Measurements from ENCODE around the gene BHLHE23. TPM values are rescaled to one million over a fixed set of nuclear protein-coding genes. Genes with fewer than 3 reads are reported as not detected.
A peak's percentile ranks its signal among the peaks of the same experiment; 100 is the strongest.

BHLHE23 gene
- total RNA-seq, 1 donor from 2014 or later: not detected

DNA sequence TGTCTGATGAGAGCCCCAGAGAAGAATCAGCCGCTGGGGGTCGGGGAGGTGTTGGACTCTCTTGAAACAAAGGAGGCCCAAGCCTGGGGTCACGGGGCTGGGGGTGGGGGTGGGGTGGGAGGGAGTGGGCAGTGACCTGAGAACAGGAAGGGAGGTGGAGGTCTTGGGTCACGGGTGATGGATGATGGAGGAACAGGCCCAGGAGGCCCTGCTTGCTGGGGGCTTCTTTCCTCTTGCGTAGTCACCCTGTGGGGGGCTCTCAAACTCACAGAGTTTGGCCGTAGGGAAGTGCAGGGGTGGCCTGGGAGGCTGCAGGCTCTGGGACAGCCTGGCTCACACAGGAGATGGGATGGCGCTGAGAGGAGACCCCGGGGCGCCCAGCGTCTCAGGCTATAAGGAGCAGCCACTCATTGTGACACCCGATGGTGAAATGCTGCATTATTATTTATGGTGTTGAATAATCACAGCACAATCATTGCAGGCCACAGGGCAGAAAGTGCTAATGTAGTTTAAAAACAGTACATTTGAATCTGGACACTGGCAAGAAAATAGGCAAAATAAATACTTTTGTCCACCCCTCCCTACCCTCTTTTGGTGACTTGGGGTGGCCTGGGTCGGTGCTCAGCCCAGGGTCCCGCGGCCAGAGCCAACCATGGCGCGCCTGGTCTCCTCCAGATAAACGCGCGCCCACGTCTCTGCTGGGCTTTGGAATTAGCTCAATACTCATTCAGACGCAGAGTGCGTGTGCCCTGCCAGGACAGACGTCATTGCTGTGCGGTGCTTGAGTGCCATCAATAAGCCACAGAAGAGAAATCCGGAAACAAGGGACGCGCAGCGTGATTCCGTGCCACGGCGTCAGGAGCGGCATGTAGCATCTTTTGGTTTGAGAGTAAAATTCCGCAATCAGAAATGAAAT, 27.3 kb upstream of the BHLHE23 start:
- no peak for TF ChIP-seq CTCF (IDR thresholded peaks at IDR 0.05)
- Mint-ChIP-seq H3K27ac (ENCODE audit: unreplicated experiment) (no peak overlapping the region), H3K4me3 (ENCODE audit: unreplicated experiment) (no peak overlapping the region), H3K36me3 (ENCODE audit: low read depth) (no peaks in the 10 kb centered on the region), H3K4me1 (ENCODE audit: low read depth) (no peaks in the 10 kb centered on the region), H3K27me3 (ENCODE audit: low read depth) (peaks cover 48% of the 10 kb centered on the region), H3K9me3 (ENCODE audit: low read depth) (no peaks in the 10 kb centered on the region)
- no peak for DNase-seq (ENCODE audit: low spot score)

DNA sequence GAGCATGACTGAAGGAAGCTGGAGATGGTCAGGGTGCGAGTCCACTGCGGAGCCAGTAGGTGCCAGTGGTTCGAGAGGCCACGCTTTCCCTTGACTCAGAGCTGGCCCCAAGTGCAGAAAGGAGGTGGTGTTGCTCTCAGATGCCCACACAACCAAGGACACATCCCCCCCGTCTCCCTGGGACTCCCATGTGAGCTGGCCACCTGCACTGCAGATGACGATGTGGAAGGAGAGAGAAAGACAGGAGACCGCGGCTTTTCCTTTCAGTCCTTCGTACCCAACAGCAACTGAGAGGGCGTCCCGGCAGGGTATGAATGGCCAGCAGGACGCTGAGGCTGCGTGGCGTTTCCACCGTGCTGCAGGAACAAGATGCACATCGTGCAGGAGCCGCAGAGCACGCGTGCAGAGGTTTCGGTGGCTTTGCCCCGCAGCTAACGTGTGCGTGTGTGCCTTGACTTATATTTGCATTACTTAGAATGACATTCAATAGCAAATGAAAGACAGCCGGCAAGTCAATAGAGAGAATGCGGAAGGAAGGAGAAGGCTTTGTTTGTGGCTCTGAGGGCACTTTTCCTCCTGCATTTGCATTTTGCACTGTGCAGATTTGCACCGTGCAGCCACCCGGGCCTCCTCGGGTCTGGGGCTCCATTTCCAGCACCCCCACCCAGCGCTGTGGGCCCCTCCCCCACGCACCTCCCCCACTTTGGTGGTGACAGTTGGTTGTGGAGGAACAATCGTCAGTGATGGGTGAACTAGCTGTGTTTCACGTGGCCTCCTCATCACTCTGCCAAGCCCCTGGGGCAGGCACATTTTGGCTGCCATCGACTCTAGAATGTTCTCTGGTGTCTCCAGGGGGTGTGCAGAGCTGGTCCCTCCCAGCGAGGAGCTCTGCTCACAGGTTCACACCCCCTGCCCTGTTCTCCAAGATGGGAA, 26.4 kb upstream of the BHLHE23 start:
- Mint-ChIP-seq H3K4me1 (ENCODE audit: low read depth) (no peaks in the 10 kb centered on the region), H3K4me3 (ENCODE audit: unreplicated experiment) (no peak overlapping the region), H3K27ac (ENCODE audit: unreplicated experiment) (no peak overlapping the region), H3K36me3 (ENCODE audit: low read depth) (no peaks in the 10 kb centered on the region), H3K27me3 (ENCODE audit: low read depth) (peaks cover 47% of the 10 kb centered on the region), H3K9me3 (ENCODE audit: low read depth) (no peaks in the 10 kb centered on the region)
- no peak for TF ChIP-seq CTCF (IDR thresholded peaks at IDR 0.05)
- peak; percentile 68 for DNase-seq (ENCODE audit: low spot score)

DNA sequence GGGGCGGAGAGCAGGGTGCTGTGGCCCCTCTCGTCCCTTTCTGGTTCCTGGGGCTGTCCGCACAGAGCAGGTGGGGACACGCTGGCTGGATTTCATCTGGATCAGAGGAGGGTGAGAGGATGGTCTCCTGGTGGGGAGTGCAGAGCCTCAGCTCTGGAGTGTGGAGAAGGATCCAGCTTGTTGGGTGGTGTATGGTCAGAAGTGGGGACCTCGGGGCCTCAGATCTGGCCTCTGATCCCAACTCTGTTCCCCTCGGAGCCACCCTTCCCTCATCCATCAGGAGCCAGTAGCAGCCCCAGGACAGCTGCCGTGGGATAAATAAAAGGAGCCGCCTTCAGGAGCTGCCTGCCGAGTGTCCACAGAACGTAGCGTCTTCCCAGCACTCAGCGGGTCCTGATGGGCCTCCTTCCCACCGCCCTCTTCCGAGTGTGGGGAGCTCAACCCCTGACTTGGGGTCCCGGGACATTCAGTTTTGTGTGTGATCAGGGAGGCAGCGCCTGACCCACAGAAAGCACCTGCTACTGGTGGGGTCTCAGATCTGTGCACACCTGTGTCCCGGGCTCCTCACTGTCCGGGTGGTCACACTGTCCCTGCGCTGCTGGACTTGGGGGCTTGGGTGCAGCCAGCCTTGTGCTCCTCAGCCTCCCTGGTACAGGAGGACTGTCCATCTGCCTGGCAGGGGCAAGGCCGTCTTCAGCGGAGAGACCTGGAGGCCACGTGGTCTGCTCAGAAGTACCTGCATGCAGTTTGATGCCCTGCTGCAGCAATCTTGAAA, 25.4 kb upstream of the BHLHE23 start:
- no peak for TF ChIP-seq CTCF (IDR thresholded peaks at IDR 0.05)
- no peaks in the 10 kb centered on the region for H3K36me3 Mint-ChIP-seq (ENCODE audit: low read depth)
- peaks cover 44% of the 10 kb centered on the region for H3K27me3 Mint-ChIP-seq (ENCODE audit: low read depth)
- H3K9me3 Mint-ChIP-seq (ENCODE audit: low read depth): no peaks in the 10 kb centered on the region
- peak; percentile 78 for DNase-seq (ENCODE audit: low spot score)
- H3K4me3 Mint-ChIP-seq (ENCODE audit: unreplicated experiment): no peak overlapping the region
- H3K27ac Mint-ChIP-seq (ENCODE audit: unreplicated experiment): no peak overlapping the region
- H3K4me1 Mint-ChIP-seq (ENCODE audit: low read depth): no peaks in the 10 kb centered on the region

DNA sequence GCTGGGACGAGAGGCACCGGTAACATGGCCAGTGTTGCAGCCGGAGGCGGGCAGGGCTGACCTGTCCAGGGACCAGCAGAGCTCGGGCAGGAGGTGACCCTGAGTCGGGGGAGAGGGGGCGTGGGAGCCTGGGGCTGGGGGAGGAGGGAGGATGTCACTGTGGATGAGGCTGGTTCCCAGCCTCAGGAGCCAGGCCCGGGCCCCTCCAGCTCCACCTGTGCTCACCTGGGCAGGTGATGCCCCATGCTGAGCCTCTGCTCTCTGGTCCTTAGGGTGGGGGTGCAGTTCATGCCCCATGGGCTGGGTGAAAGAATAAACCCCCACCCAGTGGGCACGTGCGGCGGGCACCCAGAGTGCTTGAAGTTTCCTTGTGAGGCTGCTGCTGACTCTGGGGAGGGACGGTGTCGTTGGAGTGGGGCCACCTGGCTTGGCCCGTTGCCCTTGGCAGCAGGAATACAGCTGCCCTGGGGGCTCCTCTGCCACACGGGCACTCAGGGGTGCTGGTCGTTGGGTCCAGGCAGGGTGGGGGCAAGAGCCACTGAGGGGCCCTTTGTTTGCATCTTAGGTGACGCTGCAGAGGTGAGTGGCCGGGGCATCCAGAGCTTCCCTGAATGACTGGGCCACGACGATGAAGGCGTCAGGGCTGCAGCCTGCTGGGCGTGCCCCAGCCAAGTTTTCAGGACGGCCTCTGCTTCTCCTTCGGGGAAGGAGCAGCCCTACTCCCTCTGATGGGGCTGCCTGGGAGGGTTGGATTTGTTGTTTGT, 24.7 kb upstream of the BHLHE23 start:
- peak; percentile 75 for DNase-seq (ENCODE audit: low spot score)
- H3K27ac Mint-ChIP-seq (ENCODE audit: unreplicated experiment): no peak overlapping the region
- H3K9me3 Mint-ChIP-seq (ENCODE audit: low read depth): no peaks in the 10 kb centered on the region
- H3K4me1 Mint-ChIP-seq (ENCODE audit: low read depth): no peaks in the 10 kb centered on the region
- H3K4me3 Mint-ChIP-seq (ENCODE audit: unreplicated experiment): no peak overlapping the region
- peaks cover 41% of the 10 kb centered on the region for H3K27me3 Mint-ChIP-seq (ENCODE audit: low read depth)
- no peak for TF ChIP-seq CTCF (IDR thresholded peaks at IDR 0.05)
- H3K36me3 Mint-ChIP-seq (ENCODE audit: low read depth): no peaks in the 10 kb centered on the region

All from chondrocyte (in vitro differentiated cells).